ENCODE measurements around the gene ANKRD11.

ANKRD11 gene

GRCh38 chr16:89378947-89379771, 111.2 kb downstream of the ANKRD11 start:
- DNase-seq (ENCODE audit: low read depth, low spot score), result no peak
- no peak for TF ChIP-seq YY1 (IDR thresholded peaks at IDR 0.05; ENCODE audit: insufficient read depth, insufficient read length)
- TF ChIP-seq SUZ12 (IDR thresholded peaks at IDR 0.05; ENCODE audit: extremely low read depth, insufficient read depth, insufficient read length), result no peak
- no peak for TF ChIP-seq ZNF274 (IDR thresholded peaks at IDR 0.05; ENCODE audit: low read depth, low read length)
- no peaks in the 10 kb centered on the region for H3K36me3 ChIP-seq (ENCODE audit: insufficient read depth, insufficient read length, low read length)
- no peaks in the 10 kb centered on the region for H3K27me3 ChIP-seq (ENCODE audit: insufficient read depth, insufficient read length)
- H3K4me3 ChIP-seq (ENCODE audit: insufficient read length, low read depth), result no peak overlapping the region
- H3K9ac ChIP-seq (ENCODE audit: insufficient read length, low read depth), result no peak overlapping the region
- H3K9me3 ChIP-seq (ENCODE audit: insufficient read depth, low read length), result no peaks in the 10 kb centered on the region
- H3K4me1 ChIP-seq (ENCODE audit: insufficient read depth, insufficient read length), result peaks cover 32% of the 10 kb centered on the region

DNA sequence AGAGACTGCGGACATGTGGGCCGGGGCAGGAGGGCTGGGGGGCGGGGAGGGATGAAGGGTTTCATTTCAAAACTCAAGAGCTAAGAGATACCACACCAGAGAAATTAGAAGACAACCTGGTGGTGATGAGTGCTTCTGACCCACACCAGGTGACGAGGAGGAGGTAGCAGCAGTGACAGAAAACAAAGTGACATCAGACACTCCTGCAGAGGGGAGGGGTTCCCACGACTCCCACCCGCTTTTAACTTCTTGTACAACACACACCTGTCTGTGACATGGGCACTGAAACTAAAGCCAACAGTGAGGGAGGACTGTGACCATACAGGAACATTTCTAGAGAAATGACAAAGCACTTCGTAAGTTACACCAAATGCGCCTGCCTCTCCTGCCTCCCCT, 112.9 kb downstream of the ANKRD11 start:
- peaks cover 29% of the 10 kb centered on the region for H3K4me1 ChIP-seq (ENCODE audit: insufficient read depth, insufficient read length)
- H3K4me3 ChIP-seq (ENCODE audit: insufficient read length, low read depth), result no peak overlapping the region
- H3K9me3 ChIP-seq (ENCODE audit: insufficient read depth, low read length), result no peaks in the 10 kb centered on the region
- H3K36me3 ChIP-seq (ENCODE audit: insufficient read depth, insufficient read length, low read length), result peaks cover 13% of the 10 kb centered on the region
- no peak for DNase-seq (ENCODE audit: low read depth, low spot score)
- H3K27me3 ChIP-seq (ENCODE audit: insufficient read depth, insufficient read length), result no peaks in the 10 kb centered on the region
- H3K9ac ChIP-seq (ENCODE audit: insufficient read length, low read depth), result no peak overlapping the region
- no peak for TF ChIP-seq SUZ12 (IDR thresholded peaks at IDR 0.05; ENCODE audit: extremely low read depth, insufficient read depth, insufficient read length)
- no peak for TF ChIP-seq YY1 (IDR thresholded peaks at IDR 0.05; ENCODE audit: insufficient read depth, insufficient read length)
- TF ChIP-seq ZNF274 (IDR thresholded peaks at IDR 0.05; ENCODE audit: low read depth, low read length), result no peak

DNA sequence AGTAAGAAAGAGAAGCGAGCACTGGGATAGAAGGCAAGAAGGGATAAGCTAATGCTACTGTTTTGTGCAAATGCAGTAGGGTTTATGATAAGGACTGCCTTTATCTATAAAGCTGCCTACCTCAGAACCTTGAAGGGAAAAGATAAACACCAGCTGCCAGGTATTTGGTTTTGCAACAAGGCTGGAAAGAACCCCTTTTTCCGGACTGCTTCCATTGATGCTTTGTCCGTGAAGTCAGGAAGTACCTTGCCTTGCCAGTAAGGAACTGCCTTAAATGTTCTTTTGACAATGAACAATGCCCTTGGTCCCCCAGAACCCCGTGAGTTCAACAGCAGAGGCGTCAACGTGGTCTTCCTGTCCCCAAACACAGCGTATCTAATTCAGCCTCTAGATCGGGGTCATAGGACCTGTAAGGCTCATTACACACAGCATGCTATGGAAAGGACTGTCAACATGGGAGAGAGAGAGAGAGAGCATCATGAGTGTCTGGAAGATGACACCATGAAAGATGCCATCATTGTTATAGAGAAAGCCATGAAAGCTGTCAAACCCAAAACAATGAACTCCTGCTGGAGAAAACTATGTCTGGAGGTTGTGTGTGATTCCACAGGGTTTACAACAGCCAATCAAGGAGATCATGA, 113.4 kb downstream of the ANKRD11 start:
- no peak overlapping the region for H3K4me3 ChIP-seq (ENCODE audit: insufficient read length, low read depth)
- no peak for DNase-seq (ENCODE audit: low read depth, low spot score)
- H3K9ac ChIP-seq (ENCODE audit: insufficient read length, low read depth), result no peak overlapping the region
- peaks cover 18% of the 10 kb centered on the region for H3K36me3 ChIP-seq (ENCODE audit: insufficient read depth, insufficient read length, low read length)
- no peaks in the 10 kb centered on the region for H3K27me3 ChIP-seq (ENCODE audit: insufficient read depth, insufficient read length)
- no peaks in the 10 kb centered on the region for H3K9me3 ChIP-seq (ENCODE audit: insufficient read depth, low read length)
- peaks cover 27% of the 10 kb centered on the region for H3K4me1 ChIP-seq (ENCODE audit: insufficient read depth, insufficient read length)
- TF ChIP-seq ZNF274 (IDR thresholded peaks at IDR 0.05; ENCODE audit: low read depth, low read length), result no peak
- TF ChIP-seq YY1 (IDR thresholded peaks at IDR 0.05; ENCODE audit: insufficient read depth, insufficient read length), result no peak
- no peak for TF ChIP-seq SUZ12 (IDR thresholded peaks at IDR 0.05; ENCODE audit: extremely low read depth, insufficient read depth, insufficient read length)

DNA sequence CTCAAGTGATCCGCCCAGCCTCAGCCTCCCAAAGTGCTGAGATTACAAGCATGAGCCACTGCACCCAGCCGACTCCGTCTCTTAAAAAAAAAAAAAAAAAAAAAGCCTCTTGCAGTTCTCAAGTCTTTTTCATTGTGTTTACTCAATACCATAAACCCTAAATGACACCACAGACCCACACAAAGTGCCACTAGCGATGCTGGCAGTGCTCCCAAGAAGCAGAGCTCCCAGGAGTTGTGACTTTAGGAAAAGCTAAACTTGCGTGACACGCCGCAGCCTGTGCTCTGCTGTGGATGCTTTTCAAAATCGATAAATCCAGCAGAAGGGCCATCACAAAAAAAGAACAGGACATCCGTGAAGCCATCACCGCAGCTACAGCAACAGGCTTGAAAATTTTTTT, 114.7 kb downstream of the ANKRD11 start:
- H3K9me3 ChIP-seq (ENCODE audit: insufficient read depth, low read length), result no peaks in the 10 kb centered on the region
- no peak overlapping the region for H3K9ac ChIP-seq (ENCODE audit: insufficient read length, low read depth)
- H3K4me3 ChIP-seq (ENCODE audit: insufficient read length, low read depth), result no peak overlapping the region
- peaks cover 22% of the 10 kb centered on the region for H3K4me1 ChIP-seq (ENCODE audit: insufficient read depth, insufficient read length)
- peaks cover 30% of the 10 kb centered on the region for H3K36me3 ChIP-seq (ENCODE audit: insufficient read depth, insufficient read length, low read length)
- TF ChIP-seq ZNF274 (IDR thresholded peaks at IDR 0.05; ENCODE audit: low read depth, low read length) (no peak), YY1 (IDR thresholded peaks at IDR 0.05; ENCODE audit: insufficient read depth, insufficient read length) (no peak), SUZ12 (IDR thresholded peaks at IDR 0.05; ENCODE audit: extremely low read depth, insufficient read depth, insufficient read length) (no peak)
- no peak for DNase-seq (ENCODE audit: low read depth, low spot score)
- H3K27me3 ChIP-seq (ENCODE audit: insufficient read depth, insufficient read length), result no peaks in the 10 kb centered on the region

DNA sequence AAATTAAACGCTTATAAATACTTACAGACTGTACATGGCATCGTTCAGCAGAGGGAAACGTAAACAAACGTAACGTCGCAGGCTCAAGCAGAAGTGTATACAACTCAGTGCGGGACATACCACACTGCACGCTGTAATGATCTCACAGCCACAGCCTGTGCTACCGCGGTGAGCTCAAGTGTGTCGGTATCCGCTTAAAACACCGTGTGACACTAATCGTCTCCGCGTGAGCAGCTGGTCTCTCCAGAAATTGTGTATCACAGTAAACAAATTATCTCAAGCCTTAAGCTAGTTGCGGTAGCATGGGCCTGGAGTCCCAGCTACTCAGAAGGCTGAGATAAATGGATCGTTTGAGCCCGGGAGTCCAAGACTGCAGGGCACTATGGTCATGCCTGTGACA, 115.3 kb downstream of the ANKRD11 start:
- Histone ChIP-seq H3K9ac (ENCODE audit: insufficient read length, low read depth) (no peak overlapping the region), H3K4me3 (ENCODE audit: insufficient read length, low read depth) (no peak overlapping the region), H3K4me1 (ENCODE audit: insufficient read depth, insufficient read length) (peaks cover 27% of the 10 kb centered on the region), H3K36me3 (ENCODE audit: insufficient read depth, insufficient read length, low read length) (peaks cover 34% of the 10 kb centered on the region), H3K9me3 (ENCODE audit: insufficient read depth, low read length) (no peaks in the 10 kb centered on the region), H3K27me3 (ENCODE audit: insufficient read depth, insufficient read length) (no peaks in the 10 kb centered on the region)
- TF ChIP-seq YY1 (IDR thresholded peaks at IDR 0.05; ENCODE audit: insufficient read depth, insufficient read length) (no peak), SUZ12 (IDR thresholded peaks at IDR 0.05; ENCODE audit: extremely low read depth, insufficient read depth, insufficient read length) (no peak), ZNF274 (IDR thresholded peaks at IDR 0.05; ENCODE audit: low read depth, low read length) (no peak)
- no peak for DNase-seq (ENCODE audit: low read depth, low spot score)

GRCh38 chr16:89374393-89374960, 115.9 kb downstream of the ANKRD11 start:
- H3K9ac ChIP-seq (ENCODE audit: insufficient read length, low read depth), result no peak overlapping the region
- H3K9me3 ChIP-seq (ENCODE audit: insufficient read depth, low read length), result no peaks in the 10 kb centered on the region
- H3K27me3 ChIP-seq (ENCODE audit: insufficient read depth, insufficient read length), result no peaks in the 10 kb centered on the region
- H3K4me3 ChIP-seq (ENCODE audit: insufficient read length, low read depth), result no peak overlapping the region
- peaks cover 34% of the 10 kb centered on the region for H3K36me3 ChIP-seq (ENCODE audit: insufficient read depth, insufficient read length, low read length)
- H3K4me1 ChIP-seq (ENCODE audit: insufficient read depth, insufficient read length), result peaks cover 30% of the 10 kb centered on the region
- no peak for TF ChIP-seq ZNF274 (IDR thresholded peaks at IDR 0.05; ENCODE audit: low read depth, low read length)
- TF ChIP-seq YY1 (IDR thresholded peaks at IDR 0.05; ENCODE audit: insufficient read depth, insufficient read length), result no peak
- no peak for TF ChIP-seq SUZ12 (IDR thresholded peaks at IDR 0.05; ENCODE audit: extremely low read depth, insufficient read depth, insufficient read length)
- DNase-seq (ENCODE audit: low read depth, low spot score), result no peak
